Skeletal muscle satellite cell (primary cell): ENCODE data around the gene SIAE.

Experiments
- H3K27me3 ChIP-seq: 2 replicates; pipeline ENCODE4 v1.7.0; 2013; ENCODE audit warnings: low read length; ENCODE audit not compliant: control insufficient read depth, insufficient read depth
- H3K36me3 ChIP-seq: 2 replicates; pipeline ENCODE4 v1.7.0; 2013; ENCODE audit warnings: mild to moderate bottlenecking, control low read depth, low read length; ENCODE audit not compliant: insufficient read depth
- H3K4me1 ChIP-seq: 2 replicates; pipeline ENCODE4 v1.7.0; 2013; ENCODE audit warnings: low read length; ENCODE audit not compliant: control insufficient read depth, insufficient read depth
- H3K4me2 ChIP-seq: 2 replicates; pipeline ENCODE4 v1.7.0; 2013; ENCODE audit warnings: mild to moderate bottlenecking, low read length
- H3K4me3 ChIP-seq: 2 replicates; pipeline ENCODE4 v1.7.0; 2013; ENCODE audit warnings: low read length
- H3K9ac ChIP-seq: 2 replicates; pipeline ENCODE4 v1.7.0; 2013; ENCODE audit warnings: mild to moderate bottlenecking, low read depth, low read length, moderate library complexity
- H3K9me3 ChIP-seq: replicated peaks from 2 replicates; pipeline ENCODE4 v1.7.0; 2013; ENCODE audit warnings: mild to moderate bottlenecking, control low read depth, low read length

The SIAE gene

DNA sequence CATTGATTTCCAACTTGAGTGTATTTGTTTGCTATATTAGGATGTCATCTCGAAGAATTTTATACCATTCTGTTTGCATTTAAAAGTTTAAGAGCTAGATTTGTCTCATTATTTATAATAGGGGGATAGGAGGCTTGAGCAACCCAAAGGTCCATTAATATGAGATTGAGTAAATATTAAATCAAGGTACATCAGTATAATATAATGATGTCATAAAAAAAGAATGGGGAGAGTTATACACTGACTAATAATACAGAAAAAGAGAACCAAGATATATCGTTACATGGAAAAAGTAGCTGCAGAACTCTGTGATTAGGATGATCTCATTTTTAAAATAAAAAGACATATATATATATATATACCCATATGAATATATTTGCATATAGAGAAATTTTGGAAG lies 19.6 kb upstream of the SIAE start:
- Histone ChIP-seq H3K4me3 (no peak overlapping the region), H3K9me3 (no peaks in the 10 kb centered on the region), H3K36me3 (no peaks in the 10 kb centered on the region), H3K27me3 (no peaks in the 10 kb centered on the region), H3K9ac (no peak overlapping the region), H3K4me2 (no peak overlapping the region), H3K4me1 (no peaks in the 10 kb centered on the region)

DNA sequence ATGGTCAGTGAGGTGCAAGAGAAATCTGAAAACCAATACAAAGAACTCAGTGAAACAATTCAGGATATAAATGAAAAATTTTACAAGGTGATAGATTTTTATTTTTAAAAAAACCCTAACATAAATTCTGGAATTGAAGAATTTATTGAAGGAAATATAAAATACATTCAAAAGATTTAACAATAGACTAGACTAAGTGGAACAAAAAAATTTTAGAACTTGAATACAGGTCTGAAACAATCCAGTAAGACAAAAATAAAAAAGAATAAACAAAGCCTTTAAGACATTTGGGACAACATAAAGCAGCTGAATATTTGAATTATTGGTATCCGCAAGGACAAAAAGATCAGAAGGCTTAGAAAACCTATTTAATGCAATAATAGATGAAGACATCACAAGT lies 8.9 kb upstream of the SIAE start:
- Histone ChIP-seq H3K36me3 (no peaks in the 10 kb centered on the region), H3K9me3 (peaks cover 4% of the 10 kb centered on the region), H3K4me1 (no peaks in the 10 kb centered on the region), H3K4me3 (no peak overlapping the region), H3K9ac (no peak overlapping the region), H3K4me2 (no peak overlapping the region), H3K27me3 (no peaks in the 10 kb centered on the region)

DNA sequence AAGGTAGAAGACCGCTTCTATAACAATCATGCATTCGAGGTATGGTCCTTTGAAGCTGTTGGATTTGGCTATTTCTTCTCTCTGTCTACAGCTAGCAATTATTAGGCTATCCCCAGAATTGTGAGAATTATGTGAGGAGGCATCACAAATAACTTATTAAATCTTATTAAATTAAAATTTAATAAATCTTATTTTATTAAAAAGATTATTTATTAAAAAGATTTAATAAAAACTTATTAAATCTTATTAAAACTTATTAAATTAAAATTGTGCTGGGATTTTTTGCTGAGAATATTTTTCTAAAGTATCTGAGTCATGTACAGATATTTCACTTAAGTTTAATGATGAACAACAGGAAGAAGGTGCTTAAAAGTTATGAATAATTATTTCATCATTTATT lies 7.9 kb upstream of the SIAE start:
- no peak overlapping the region for H3K4me2 ChIP-seq
- no peaks in the 10 kb centered on the region for H3K27me3 ChIP-seq
- H3K36me3 ChIP-seq = no peaks in the 10 kb centered on the region
- H3K4me3 ChIP-seq = no peak overlapping the region
- H3K9me3 ChIP-seq = peaks cover 4% of the 10 kb centered on the region
- H3K4me1 ChIP-seq = peaks cover 3% of the 10 kb centered on the region
- no peak overlapping the region for H3K9ac ChIP-seq

DNA sequence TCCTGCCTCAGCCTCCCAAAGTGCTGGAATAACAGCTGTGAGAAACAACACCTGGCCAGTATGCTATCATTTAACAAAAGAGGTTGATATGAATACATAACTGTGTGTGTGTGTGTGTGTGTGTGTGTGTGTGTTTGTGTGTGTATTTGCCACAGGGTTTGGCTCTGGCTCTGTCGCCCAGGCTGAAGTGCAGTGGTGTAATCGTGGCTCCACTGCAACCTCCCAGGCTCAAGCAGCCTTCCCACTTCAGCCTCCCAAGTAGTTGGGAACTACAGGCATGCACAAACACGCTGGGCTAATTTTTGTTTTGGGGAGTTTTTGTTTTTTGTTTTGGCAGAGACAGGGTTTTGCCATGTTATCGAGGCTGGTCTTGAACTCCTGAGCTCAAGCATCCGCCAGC lies 4.9 kb upstream of the SIAE start:
- H3K4me1 ChIP-seq = peaks cover 16% of the 10 kb centered on the region
- no peak overlapping the region for H3K9ac ChIP-seq
- H3K4me3 ChIP-seq = no peak overlapping the region

DNA sequence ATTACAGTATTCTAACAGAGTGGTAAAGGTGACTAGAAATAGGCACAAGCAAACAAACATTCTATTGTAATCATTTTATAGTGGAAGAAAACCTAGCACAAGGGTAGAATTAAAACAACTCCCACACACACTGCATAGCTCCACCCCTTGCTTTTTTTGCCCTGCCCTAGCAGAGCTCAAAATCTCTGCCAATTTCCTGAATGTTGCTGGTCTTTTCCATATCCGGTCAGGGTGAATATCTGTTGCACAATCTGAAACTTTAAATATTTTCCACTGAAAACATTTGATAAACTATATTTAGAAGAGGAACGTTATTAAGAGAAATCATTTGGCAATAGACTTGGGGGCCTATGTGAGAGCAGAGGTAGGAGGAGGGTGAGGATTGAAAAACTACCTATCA lies 2.8 kb upstream of the SIAE start:
- no peaks in the 10 kb centered on the region for H3K9me3 ChIP-seq
- no peak overlapping the region for H3K4me3 ChIP-seq
- H3K4me2 ChIP-seq = peak overlapping the region; percentile 43
- peaks cover 22% of the 10 kb centered on the region for H3K4me1 ChIP-seq
- no peaks in the 10 kb centered on the region for H3K36me3 ChIP-seq
- H3K27me3 ChIP-seq = no peaks in the 10 kb centered on the region
- no peak overlapping the region for H3K9ac ChIP-seq

More for the DNA sequence above, 4.9 kb upstream of the SIAE start:
- peaks cover 4% of the 10 kb centered on the region for H3K9me3 ChIP-seq
- H3K36me3 ChIP-seq = no peaks in the 10 kb centered on the region
- H3K27me3 ChIP-seq = no peaks in the 10 kb centered on the region
- H3K4me2 ChIP-seq = no peak overlapping the region

DNA sequence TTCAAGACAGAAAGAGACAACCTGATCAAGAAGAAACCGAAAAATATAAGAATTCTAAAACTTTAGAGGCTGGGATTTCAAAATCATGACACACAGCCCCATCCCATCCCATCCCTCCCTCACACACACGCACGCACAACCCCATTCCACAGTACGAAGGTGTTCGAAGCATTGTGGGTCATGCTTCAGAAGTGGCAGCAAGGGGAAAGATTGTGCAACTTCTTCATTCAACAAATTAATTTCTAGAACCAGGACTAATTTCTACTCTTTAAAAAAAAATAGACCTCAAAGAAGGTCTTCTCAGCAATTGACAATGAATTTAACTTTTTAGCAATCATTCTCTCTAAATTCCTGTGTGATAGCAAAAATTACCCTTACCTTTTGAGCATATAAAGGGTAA lies 1.0 kb upstream of the SIAE start:
- H3K9me3 ChIP-seq = no peaks in the 10 kb centered on the region
- H3K27me3 ChIP-seq = no peaks in the 10 kb centered on the region
- peak overlapping the region; percentile 91 for H3K4me3 ChIP-seq
- H3K4me1 ChIP-seq = peaks cover 22% of the 10 kb centered on the region
- peak overlapping the region; percentile 81 for H3K4me2 ChIP-seq
- peak overlapping the region; percentile 94 for H3K9ac ChIP-seq
- H3K36me3 ChIP-seq = no peaks in the 10 kb centered on the region

DNA sequence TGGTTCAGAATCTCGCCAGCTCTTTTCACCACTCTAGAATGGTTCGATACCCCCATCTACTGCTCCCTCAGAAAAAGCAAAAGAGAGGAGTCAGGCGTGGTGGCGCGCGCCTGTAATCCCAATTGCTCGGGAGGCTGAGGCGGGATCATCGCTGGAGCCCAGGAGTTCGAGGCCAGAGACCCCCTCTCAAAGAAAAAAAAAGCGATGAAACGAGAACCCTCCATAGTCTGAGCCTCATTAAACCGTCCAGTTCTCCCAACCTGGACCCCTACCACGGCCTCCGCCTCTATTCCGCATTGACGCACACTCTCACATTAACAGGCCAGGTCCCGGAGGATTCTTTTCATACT lies 604 bp upstream of the SIAE start:
- H3K9ac ChIP-seq = peak overlapping the region; percentile 94
- H3K4me3 ChIP-seq = peak overlapping the region; percentile 91
- H3K27me3 ChIP-seq = no peaks in the 10 kb centered on the region
- peak overlapping the region; percentile 81 for H3K4me2 ChIP-seq
- H3K36me3 ChIP-seq = no peaks in the 10 kb centered on the region
- H3K4me1 ChIP-seq = peaks cover 22% of the 10 kb centered on the region
- H3K9me3 ChIP-seq = no peaks in the 10 kb centered on the region

DNA sequence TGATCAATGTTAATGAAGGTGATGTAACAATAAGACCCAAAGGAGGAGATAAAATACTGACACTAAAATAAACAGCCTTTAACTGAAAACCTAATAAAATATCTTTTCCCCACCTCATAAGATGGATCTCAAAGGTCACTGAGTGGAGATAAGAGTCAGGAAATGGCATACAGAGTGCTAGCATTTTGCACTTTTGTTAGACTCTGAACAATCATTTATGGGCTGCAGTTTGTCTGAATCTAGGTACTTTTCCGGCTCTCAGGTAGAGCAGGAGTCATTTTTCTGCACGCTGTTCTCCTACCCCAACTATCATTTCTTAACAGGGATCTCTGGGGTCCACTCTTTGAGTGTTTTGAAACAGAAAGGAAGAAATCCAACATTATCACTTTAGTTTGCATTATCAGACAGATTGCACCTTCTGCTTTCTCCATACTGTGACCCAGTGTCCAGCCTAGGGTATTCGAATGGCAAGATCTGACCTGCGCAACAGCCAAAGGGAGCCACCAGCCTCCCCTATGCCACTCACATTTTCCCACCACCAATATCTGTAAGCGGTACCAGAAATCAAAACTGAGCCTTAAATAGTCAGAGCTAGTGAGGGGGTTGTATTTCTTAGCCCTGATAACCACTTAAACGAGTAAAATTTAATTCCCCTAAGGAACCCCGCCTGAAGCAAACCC lies 863 bp downstream of the SIAE start:
- H3K4me3 ChIP-seq = peak overlapping the region; percentile 91
- no peaks in the 10 kb centered on the region for H3K27me3 ChIP-seq
- peak overlapping the region; percentile 94 for H3K9ac ChIP-seq
- H3K36me3 ChIP-seq = no peaks in the 10 kb centered on the region
- H3K4me1 ChIP-seq = peaks cover 22% of the 10 kb centered on the region
- H3K9me3 ChIP-seq = no peaks in the 10 kb centered on the region
- peak overlapping the region; percentile 81 for H3K4me2 ChIP-seq

DNA sequence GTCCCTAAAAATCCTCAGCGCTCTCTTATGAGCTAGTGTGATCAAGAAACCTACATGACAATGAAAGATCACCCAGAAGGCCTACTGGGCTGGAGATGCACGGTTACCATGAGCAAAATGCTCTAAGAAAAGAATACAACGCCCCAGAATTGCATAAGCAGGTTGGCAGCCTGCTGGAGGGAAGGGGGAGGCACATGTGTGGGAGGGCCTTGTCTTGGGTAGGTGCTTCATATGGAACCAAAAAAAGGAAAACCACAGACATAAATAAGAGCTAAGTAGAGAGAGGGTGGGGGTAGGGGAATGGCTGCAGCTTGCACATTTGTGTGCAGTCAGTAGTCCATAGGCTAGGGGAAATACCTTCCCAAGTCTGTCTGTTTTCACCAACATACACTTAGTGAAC lies 2.8 kb downstream of the SIAE start:
- Histone ChIP-seq H3K4me2 (no peak overlapping the region), H3K36me3 (no peaks in the 10 kb centered on the region), H3K4me1 (peaks cover 13% of the 10 kb centered on the region)

DNA sequence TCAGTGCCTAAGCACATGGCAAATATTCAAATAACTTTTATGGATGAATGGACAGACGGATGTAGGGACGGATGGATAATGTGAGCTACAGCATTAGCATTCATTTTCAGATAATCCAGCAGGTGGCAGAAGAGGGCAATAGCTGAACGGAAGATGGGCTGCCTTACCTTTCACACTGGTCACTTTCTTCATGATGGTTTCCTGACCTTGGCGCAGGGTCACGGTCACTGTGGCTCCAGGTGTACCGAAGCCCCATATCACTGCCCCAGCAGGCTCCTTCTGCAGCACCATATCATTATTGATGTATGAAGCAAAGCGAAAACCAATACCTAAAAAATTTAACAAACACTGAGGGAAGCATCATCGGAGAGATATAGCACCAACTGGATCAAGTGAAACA lies 4.3 kb downstream of the SIAE start:
- Histone ChIP-seq H3K36me3 (no peaks in the 10 kb centered on the region), H3K9ac (no peak overlapping the region), H3K4me3 (no peak overlapping the region), H3K27me3 (no peaks in the 10 kb centered on the region), H3K4me2 (no peak overlapping the region), H3K4me1 (peaks cover 8% of the 10 kb centered on the region), H3K9me3 (no peaks in the 10 kb centered on the region)

More for the DNA sequence above, 2.8 kb downstream of the SIAE start:
- H3K27me3 ChIP-seq = no peaks in the 10 kb centered on the region
- no peak overlapping the region for H3K9ac ChIP-seq
- no peaks in the 10 kb centered on the region for H3K9me3 ChIP-seq
- H3K4me3 ChIP-seq = no peak overlapping the region

DNA sequence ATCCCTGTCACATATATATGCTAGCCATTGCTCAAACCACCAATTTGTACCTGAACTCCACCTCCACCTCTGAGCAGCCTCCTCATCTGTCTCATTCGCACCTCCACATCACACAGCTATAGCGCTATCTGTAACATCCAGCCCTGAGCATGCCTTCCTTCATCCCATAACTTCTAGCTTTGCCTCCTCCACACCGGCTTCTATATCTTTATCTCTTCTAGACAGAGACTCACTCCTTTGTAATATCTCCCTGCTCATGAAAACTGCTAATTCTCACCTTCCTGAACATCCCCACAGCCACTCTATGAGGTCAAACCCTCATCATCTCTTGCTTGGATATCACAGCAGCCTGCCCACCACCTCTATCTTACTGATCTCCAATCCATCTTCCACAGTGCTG lies 5.9 kb downstream of the SIAE start:
- Histone ChIP-seq H3K27me3 (no peaks in the 10 kb centered on the region), H3K4me3 (no peak overlapping the region), H3K4me1 (peaks cover 1% of the 10 kb centered on the region), H3K9ac (no peak overlapping the region), H3K4me2 (no peak overlapping the region), H3K36me3 (no peaks in the 10 kb centered on the region), H3K9me3 (no peaks in the 10 kb centered on the region)

DNA sequence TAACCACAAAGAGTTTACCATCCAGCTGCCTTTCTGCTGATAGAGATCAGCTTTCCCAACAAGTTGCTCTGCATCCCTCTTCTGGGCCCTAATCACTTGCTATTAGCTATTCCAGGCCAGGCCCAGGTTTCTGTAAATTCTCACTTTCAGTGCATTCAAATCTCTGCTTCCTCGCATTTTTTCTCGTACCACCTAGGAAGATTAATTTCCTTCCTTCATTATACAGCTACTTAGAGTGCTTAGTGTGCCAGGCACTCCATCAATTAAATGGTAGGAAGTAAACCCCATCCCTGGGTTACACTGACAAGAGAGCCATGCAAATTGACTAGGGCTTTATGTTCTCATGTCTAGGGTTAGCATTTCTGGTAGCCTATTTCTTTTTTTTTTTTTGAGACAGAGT lies 9.7 kb downstream of the SIAE start:
- Histone ChIP-seq H3K4me1 (no peaks in the 10 kb centered on the region), H3K9me3 (no peaks in the 10 kb centered on the region), H3K4me2 (no peak overlapping the region), H3K36me3 (peaks cover 3% of the 10 kb centered on the region), H3K4me3 (no peak overlapping the region), H3K27me3 (no peaks in the 10 kb centered on the region), H3K9ac (no peak overlapping the region)
